MCF 10A (cell line): ENCODE data around the gene TMIGD2. TPM values are rescaled to one million over a fixed set of nuclear protein-coding genes. Genes with fewer than 3 reads are reported as not detected.
A peak's percentile ranks its signal among the peaks of the same experiment; 100 is the strongest.
"Not testable (repeated sequence)": the region's sequence is repeated elsewhere in the genome, so short reads cannot be mapped to it uniquely, and the experiment has no call there.

Experiments used
- BruUV-seq: library from RNA; stranded (reverse); fragments of 400-500 nt; replicated peaks from 2 replicates; lab custom pipeline; 2021; lab: Mats Ljungman, UMichigan
- CTCF ChIA-PET: fragments of 300-600 bp; sonication (Branson Sonifier 250); formaldehyde crosslinking; extraction: SDS; loops from one replicate; lab custom pipeline; 2021; ENCODE audit warnings: antibody characterized with exemption, inconsistent platforms; lab: Yijun Ruan, JAX
- POLR2A ChIA-PET: fragments of 300-600, 350-650 bp; sonication (Branson Sonifier 250); formaldehyde crosslinking; extraction: SDS; loops from one replicate; lab custom pipeline; 2020; ENCODE audit warnings: antibody characterized with exemption, inconsistent platforms; lab: Yijun Ruan, JAX
- DNase-seq: peaks from one replicate; pipeline ENCODE4 v3.0.0-alpha.2; 2018; ENCODE audit not compliant: unreplicated experiment
- H3K27ac Mint-ChIP-seq: one replicate; pipeline ENCODE4 v1.8.0; 2022; ENCODE audit warnings: mild to moderate bottlenecking, low read depth, mixed read lengths; ENCODE audit not compliant: unreplicated experiment
- H3K27me3 Mint-ChIP-seq: one replicate; pipeline ENCODE4 v1.8.0; 2022; ENCODE audit warnings: mixed read lengths; ENCODE audit not compliant: insufficient read depth, unreplicated experiment
- H3K36me3 Mint-ChIP-seq: one replicate; pipeline ENCODE4 v1.8.0; 2022; ENCODE audit warnings: mild to moderate bottlenecking, moderate library complexity, mixed read lengths; ENCODE audit not compliant: insufficient read depth, unreplicated experiment
- H3K4me1 Mint-ChIP-seq: one replicate; pipeline ENCODE4 v1.8.0; 2022; ENCODE audit warnings: mixed read lengths; ENCODE audit not compliant: insufficient read depth, unreplicated experiment
- H3K4me3 Mint-ChIP-seq: one replicate; pipeline ENCODE4 v1.8.0; 2022; ENCODE audit warnings: mild to moderate bottlenecking, moderate library complexity, mixed read lengths; ENCODE audit not compliant: unreplicated experiment
- H3K9me3 Mint-ChIP-seq: one replicate; pipeline ENCODE4 v1.8.0; 2022; ENCODE audit warnings: mixed read lengths; ENCODE audit not compliant: unreplicated experiment
- intact Hi-C: fragments of 100-400 bp; cut with micrococcal nuclease; formaldehyde crosslinking; loops from 2 replicates; pipeline ENCODE4 v1.14.1; 2022
- total RNA-seq: library from RNA; stranded (reverse); gene quantifications from 2 replicates; pipeline ENCODE4 v1.2.3, GENCODE V29; 2022
- TF ChIP-seq, protein P1 (sequence below): fragments of 200-600 bp; IDR thresholded peaks from one replicate; pipeline ENCODE4 v1.8.0; 2022; ENCODE audit warnings: antibody characterized with exemption, mild to moderate bottlenecking; ENCODE audit not compliant: unreplicated experiment

TMIGD2 gene
- total RNA-seq, 1 experiment from 2014 or later, result not detected

GRCh38 chr19:4246767-4247593, 55.2 kb downstream of the TMIGD2 start, which contains the start of gene YJU2:
Gene YJU2, plus strand, starts transcription at chr19:4247080. Its CDS starts 67 bp downstream, at chr19:4247147.
- POLR2A ChIA-PET, result interaction anchor here (0.6 to 1.5 kb wide), 16 partner anchors 12 to 1464 kb away, joined by 3 to 21 read pairs (median 4); partner anchors contain the start of genes CHAF1A, EEF2, HDGFL2 and MPND
- CTCF ChIA-PET, result interaction anchor here (0.6 to 0.8 kb wide), 3 partner anchors 9 to 23 kb away, joined by 3 to 4 read pairs (median 3); no protein-coding TSS in a partner anchor

GRCh38 chr19:4245938-4246337, 56.3 kb downstream of the TMIGD2 start:
- CTCF ChIA-PET, POLR2A ChIA-PET, H3K27me3 Mint-ChIP-seq, H3K27ac Mint-ChIP-seq, BruUV-seq, H3K9me3 Mint-ChIP-seq, H3K4me1 Mint-ChIP-seq, intact Hi-C loops, DNase-seq: not testable (repeated sequence)
- H3K36me3 Mint-ChIP-seq, result peaks cover 26% of the 10 kb centered on the region
- H3K4me3 Mint-ChIP-seq, result peak overlapping the region; percentile 44

More at GRCh38 chr19:4246767-4247593, 55.2 kb downstream of the TMIGD2 start, which contains the start of gene YJU2:
- H3K27ac Mint-ChIP-seq, result peak within 1 kb of the TSS; percentile 99
- H3K36me3 Mint-ChIP-seq, result peaks cover 36% of the 10 kb centered on the region
- TSS peak; percentile 94 for BruUV-seq
- intact Hi-C loops, result no loop called here
- H3K9me3 Mint-ChIP-seq, result no peaks in the 10 kb centered on the region
- peak; percentile 100 for DNase-seq
- TF ChIP-seq, protein P1, sequence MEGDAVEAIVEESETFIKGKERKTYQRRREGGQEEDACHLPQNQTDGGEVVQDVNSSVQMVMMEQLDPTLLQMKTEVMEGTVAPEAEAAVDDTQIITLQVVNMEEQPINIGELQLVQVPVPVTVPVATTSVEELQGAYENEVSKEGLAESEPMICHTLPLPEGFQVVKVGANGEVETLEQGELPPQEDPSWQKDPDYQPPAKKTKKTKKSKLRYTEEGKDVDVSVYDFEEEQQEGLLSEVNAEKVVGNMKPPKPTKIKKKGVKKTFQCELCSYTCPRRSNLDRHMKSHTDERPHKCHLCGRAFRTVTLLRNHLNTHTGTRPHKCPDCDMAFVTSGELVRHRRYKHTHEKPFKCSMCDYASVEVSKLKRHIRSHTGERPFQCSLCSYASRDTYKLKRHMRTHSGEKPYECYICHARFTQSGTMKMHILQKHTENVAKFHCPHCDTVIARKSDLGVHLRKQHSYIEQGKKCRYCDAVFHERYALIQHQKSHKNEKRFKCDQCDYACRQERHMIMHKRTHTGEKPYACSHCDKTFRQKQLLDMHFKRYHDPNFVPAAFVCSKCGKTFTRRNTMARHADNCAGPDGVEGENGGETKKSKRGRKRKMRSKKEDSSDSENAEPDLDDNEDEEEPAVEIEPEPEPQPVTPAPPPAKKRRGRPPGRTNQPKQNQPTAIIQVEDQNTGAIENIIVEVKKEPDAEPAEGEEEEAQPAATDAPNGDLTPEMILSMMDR, result peak; percentile 45
- no peaks in the 10 kb centered on the region for H3K27me3 Mint-ChIP-seq
- peak within 1 kb of the TSS; percentile 82 for H3K4me3 Mint-ChIP-seq
- no peaks in the 10 kb centered on the region for H3K4me1 Mint-ChIP-seq

Other genes starting within 250 kb of the TMIGD2 start
- gene ZBTB7A, start 235.5 kb downstream of the TMIGD2 start, total RNA-seq, result 32.7 and 35.1 TPM in 2 replicates
- 171 and 230 TPM in 2 replicates for gene MAP2K2, start 178.3 kb downstream of the TMIGD2 start, total RNA-seq
- gene CREB3L3, start 148.8 kb downstream of the TMIGD2 start, total RNA-seq, result not detected in 2 replicates
- 33.2 and 43.9 TPM in 2 replicates for gene SIRT6, start 119.8 kb downstream of the TMIGD2 start, total RNA-seq
- 1.2 and 2.9 TPM in 2 replicates for gene ANKRD24, start 119.7 kb downstream of the TMIGD2 start, total RNA-seq
- 0.35 and 1.0 TPM in 2 replicates for gene EBI3, start 72.9 kb downstream of the TMIGD2 start, total RNA-seq
- gene YJU2, start 55.3 kb downstream of the TMIGD2 start, total RNA-seq, result 28.1 and 30.1 TPM in 2 replicates
- gene SHD, start 23.1 kb downstream of the TMIGD2 start, total RNA-seq, result not detected in 2 replicates
- not detected in 2 replicates for gene FSD1, start 2.2 kb upstream of the TMIGD2 start, total RNA-seq
- 14.8 and 20.3 TPM in 2 replicates for gene STAP2, start 36.4 kb upstream of the TMIGD2 start, total RNA-seq
- 2.4 and 7.2 TPM in 2 replicates for gene MPND, start 41.2 kb upstream of the TMIGD2 start, total RNA-seq
- 94.4 and 106 TPM in 2 replicates for gene SH3GL1, start 98.2 kb upstream of the TMIGD2 start, total RNA-seq
- gene CHAF1A, start 100.3 kb upstream of the TMIGD2 start, total RNA-seq, result 15.3 and 16.7 TPM in 2 replicates
- gene UBXN6, start 155.4 kb upstream of the TMIGD2 start, total RNA-seq, result 94.8 and 110 TPM in 2 replicates
- 46.3 and 53.8 TPM in 2 replicates for gene HDGFL2, start 169.9 kb upstream of the TMIGD2 start, total RNA-seq
- gene PLIN4, start 216.1 kb upstream of the TMIGD2 start, total RNA-seq, result 1.4 and 1.8 TPM in 2 replicates
- not detected in 2 replicates for gene PLIN5, start 232.8 kb upstream of the TMIGD2 start, total RNA-seq
- 0.33 and 0.56 TPM in 2 replicates for gene LRG1, start 237.6 kb upstream of the TMIGD2 start, total RNA-seq